Measurements from ENCODE around the gene TMEM80. TPM values are rescaled to one million over a fixed set of nuclear protein-coding genes. Genes with fewer than 3 reads are reported as not detected.
"Not testable (repeated sequence)": the region's sequence is repeated elsewhere in the genome, so short reads cannot be mapped to it uniquely, and the experiment has no call there.

The TMEM80 gene
- total RNA-seq, 4 donors from 2014 or later: 10.7 to 58.9 (median 44.5) TPM

DNA sequence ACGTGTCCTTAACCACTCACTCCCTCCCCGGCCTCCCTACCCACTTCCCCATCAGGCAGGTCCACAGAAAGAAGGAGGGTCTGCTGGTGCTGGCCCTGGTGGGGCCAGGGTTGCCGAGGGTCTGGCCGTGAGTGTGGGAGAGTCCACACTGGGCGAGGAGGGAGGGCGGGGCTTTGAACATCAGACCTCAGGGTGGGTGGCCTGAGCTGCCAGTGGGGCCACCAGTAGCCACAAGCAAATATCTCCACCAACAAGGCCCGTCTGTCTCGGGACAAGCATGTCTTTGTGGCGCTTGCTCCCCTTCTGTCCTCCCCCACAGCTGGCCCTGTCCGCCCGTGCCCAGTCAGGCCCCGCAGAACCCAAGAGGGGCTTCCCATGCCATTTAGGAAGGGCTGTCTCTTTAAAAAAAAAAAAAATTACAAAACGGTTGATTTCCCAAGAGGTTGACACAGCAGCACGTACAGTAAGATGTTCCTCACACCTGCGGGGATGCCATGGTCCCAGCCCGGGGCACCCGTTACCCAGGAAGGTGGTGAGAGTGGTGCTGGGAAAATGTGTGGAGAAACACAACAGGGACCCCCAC is 34.0 kb downstream of the TMEM80 start:
- H3K27me3 ChIP-seq: no peaks in the 10 kb centered on the region
- TF ChIP-seq, protein P1, sequence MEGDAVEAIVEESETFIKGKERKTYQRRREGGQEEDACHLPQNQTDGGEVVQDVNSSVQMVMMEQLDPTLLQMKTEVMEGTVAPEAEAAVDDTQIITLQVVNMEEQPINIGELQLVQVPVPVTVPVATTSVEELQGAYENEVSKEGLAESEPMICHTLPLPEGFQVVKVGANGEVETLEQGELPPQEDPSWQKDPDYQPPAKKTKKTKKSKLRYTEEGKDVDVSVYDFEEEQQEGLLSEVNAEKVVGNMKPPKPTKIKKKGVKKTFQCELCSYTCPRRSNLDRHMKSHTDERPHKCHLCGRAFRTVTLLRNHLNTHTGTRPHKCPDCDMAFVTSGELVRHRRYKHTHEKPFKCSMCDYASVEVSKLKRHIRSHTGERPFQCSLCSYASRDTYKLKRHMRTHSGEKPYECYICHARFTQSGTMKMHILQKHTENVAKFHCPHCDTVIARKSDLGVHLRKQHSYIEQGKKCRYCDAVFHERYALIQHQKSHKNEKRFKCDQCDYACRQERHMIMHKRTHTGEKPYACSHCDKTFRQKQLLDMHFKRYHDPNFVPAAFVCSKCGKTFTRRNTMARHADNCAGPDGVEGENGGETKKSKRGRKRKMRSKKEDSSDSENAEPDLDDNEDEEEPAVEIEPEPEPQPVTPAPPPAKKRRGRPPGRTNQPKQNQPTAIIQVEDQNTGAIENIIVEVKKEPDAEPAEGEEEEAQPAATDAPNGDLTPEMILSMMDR (IDR thresholded peaks at IDR 0.05): no peak
- no peak for TF ChIP-seq POLR2A (IDR thresholded peaks at IDR 0.05)
- peaks cover 3 to 39% (median 16%) of the 10 kb centered on the region in 4 donors for H3K4me1 ChIP-seq
- no peaks in the 10 kb centered on the region for H3K9me3 ChIP-seq
- DNase-seq: no peak
- no peak overlapping the region for H3K4me3 ChIP-seq
- H3K36me3 ChIP-seq: peaks cover 0 to 5% (median 0%) of the 10 kb centered on the region in 3 donors
- H3K27ac ChIP-seq: no peak overlapping the region

DNA sequence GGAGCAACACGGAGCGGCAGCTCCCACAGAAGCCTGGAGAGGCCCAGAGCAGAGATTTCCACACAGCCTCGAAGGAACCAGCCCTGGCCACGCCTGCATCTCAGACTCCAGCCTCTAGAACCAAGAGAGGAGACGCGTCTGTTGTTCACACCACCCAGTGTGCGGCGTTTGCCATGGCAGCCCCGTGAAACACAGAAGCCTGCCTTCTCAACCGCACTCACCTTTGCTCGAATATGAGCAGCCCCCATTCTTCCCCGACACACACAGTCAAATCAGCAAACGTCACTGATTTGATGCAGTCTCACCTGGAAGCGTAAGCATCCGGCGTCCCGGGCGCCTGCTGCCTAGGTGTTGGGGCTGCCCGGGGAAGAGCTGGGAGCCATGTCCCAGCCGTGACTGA is 37.5 kb downstream of the TMEM80 start:
- no peaks in the 10 kb centered on the region for H3K9me3 ChIP-seq
- H3K4me3 ChIP-seq: no peak overlapping the region
- H3K36me3 ChIP-seq: no peaks in the 10 kb centered on the region
- DNase-seq: no peak
- H3K27ac ChIP-seq: no peak overlapping the region
- TF ChIP-seq POLR2A (IDR thresholded peaks at IDR 0.05): no peak
- TF ChIP-seq, protein P1 (IDR thresholded peaks at IDR 0.05): no peak
- no peaks in the 10 kb centered on the region for H3K27me3 ChIP-seq
- H3K4me1 ChIP-seq: peaks cover 0 to 5% (median 0%) of the 10 kb centered on the region in 4 donors

DNA sequence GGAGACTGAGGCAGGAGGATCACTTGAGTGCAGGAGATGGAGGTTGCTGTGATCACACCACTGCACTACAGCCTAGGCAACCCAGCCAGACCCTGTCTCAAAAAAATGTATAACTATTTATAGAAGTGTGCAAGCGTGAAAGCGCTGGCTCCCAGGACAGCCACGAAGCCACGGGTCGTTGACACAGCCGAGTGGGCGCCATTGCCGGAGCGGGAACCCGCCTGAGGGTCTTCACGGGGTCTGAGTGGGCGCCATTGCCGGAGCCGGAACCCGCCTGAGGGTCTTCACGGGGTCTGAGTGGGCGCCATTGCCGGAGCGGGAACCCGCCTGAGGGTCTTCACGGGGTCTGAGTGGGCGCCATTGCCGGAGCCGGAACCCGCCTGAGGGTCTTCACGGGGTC is 38.9 kb downstream of the TMEM80 start:
- H3K27ac ChIP-seq, H3K4me3 ChIP-seq, DNase-seq, H3K4me1 ChIP-seq, H3K27me3 ChIP-seq, H3K9me3 ChIP-seq, H3K36me3 ChIP-seq: not testable (repeated sequence)

DNA sequence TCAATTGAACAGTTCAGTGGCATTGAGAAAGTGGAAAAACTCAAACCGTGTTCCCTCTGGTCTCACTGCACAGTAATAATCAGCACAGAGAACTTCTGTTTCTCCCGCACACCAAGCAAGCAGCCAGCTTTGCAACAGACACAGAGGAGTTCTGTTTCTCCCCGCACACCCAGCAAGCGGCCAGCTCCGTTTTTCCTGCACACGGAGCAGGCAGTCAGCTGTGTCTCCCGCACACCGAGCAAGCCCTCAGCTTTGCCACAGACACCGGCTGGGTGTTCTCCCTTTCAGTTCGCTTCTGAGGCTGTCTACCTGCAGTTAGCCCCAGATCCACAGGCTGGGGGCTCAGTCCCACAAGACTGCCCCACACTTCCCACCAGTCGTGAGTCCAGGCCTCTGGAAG is 41.8 kb downstream of the TMEM80 start:
- Histone ChIP-seq H3K9me3 (no peaks in the 10 kb centered on the region), H3K27me3 (no peaks in the 10 kb centered on the region), H3K27ac (no peak overlapping the region), H3K4me3 (no peak overlapping the region), H3K4me1 (no peaks in the 10 kb centered on the region), H3K36me3 (no peaks in the 10 kb centered on the region)
- TF ChIP-seq, protein P1 (IDR thresholded peaks at IDR 0.05): no peak
- no peak for DNase-seq

DNA sequence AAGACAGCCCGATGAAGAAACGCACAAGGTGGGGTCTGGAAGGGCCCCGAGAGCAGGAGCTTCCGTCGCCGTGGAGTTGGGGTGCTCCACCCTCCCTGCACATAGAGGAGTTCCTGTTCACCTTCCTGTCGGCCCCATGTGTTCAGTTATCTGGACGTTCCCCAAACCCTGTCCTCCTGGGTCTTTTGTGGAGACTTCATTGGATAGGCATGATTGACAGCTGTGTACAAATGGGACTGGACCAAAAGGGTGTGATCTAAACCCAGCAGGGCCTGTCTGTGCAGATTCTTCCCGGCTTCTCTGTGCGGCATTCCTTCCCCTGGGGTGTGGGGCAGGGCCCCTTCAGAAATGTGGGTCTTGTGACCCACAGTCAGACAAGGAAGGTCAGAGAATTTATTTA is 42.3 kb downstream of the TMEM80 start:
- not testable (repeated sequence) for H3K9me3 ChIP-seq, DNase-seq, H3K27ac ChIP-seq, H3K36me3 ChIP-seq, H3K27me3 ChIP-seq, H3K4me3 ChIP-seq, H3K4me1 ChIP-seq

DNA sequence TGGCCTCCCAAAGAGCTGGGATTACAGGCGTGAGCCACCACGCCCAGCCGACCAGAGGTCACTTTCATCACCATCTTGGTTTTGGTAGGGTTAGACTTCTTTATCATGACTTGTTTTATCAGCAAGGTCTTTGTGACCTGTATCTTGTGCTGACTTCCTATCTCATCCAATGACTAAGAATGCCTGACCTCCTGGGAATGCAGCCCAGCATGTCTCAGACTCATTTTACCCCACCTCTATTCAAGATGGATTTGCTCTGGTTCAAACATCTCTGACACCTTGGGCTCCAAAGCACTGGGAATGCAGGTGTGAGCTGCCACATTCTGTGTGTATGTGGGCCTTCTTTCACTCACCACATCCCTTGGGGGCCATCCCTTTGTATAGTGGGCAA is 46.5 kb downstream of the TMEM80 start:
- Histone ChIP-seq H3K4me1 (peaks cover 0 to 4% (median 2%) of the 10 kb centered on the region in 4 donors), H3K27ac (no peak overlapping the region), H3K36me3 (no peaks in the 10 kb centered on the region), H3K4me3 (no peak overlapping the region), H3K9me3 (no peaks in the 10 kb centered on the region), H3K27me3 (no peaks in the 10 kb centered on the region)
- DNase-seq: no peak
- TF ChIP-seq, protein P1 (IDR thresholded peaks at IDR 0.05): no peak
- no peak for TF ChIP-seq POLR2A (IDR thresholded peaks at IDR 0.05)

DNA sequence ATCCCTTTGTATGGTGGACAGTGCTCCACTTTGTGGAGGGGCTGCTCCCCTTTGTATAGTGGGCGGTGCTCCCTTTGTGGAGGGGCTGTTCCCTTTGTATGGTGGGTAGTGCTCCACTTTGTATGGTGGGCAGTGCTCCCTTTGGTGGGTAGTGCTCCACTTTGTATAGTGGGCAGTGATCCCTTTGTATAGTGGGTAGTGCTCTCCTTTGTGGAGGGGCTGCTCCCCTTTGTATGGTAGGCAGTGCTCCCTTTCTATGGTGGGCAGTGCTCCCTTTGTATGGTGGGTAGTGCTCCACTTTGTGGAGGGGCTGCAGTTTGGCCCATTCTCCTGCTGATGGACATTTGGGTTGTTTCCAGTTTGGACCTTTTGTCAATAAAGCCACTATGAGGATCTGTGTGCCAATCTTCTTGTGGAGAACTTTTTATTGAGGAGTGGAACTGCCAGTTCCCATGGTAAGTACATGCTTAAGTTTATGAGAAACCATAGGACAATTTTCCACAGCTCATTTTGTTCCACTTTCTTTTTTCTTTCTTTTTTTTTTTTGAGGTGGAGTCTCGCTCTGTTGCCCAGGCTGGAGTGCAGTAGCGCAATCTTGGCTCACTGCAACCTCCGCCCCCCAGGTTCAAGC is 47.1 kb downstream of the TMEM80 start:
- Histone ChIP-seq H3K36me3 (no peaks in the 10 kb centered on the region), H3K4me1 (peaks cover 0 to 4% (median 2%) of the 10 kb centered on the region in 4 donors), H3K4me3 (no peak overlapping the region), H3K9me3 (no peaks in the 10 kb centered on the region), H3K27ac (no peak overlapping the region), H3K27me3 (no peaks in the 10 kb centered on the region)
- no peak for DNase-seq
- no peak for TF ChIP-seq POLR2A (IDR thresholded peaks at IDR 0.05)

All from Peyer's patch (tissue), 4 donors.